NCI-H82 (cell line): ENCODE measurements around the gene XXYLT1.
"Not testable (repeated sequence)": the region's sequence is repeated elsewhere in the genome, so short reads cannot be mapped to it uniquely, and the experiment has no call there.

Experiments used
- DNase-seq: peaks from one replicate; lab custom pipeline; 2025; lab: John Stamatoyannopoulos, UW

The XXYLT1 gene

DNA sequence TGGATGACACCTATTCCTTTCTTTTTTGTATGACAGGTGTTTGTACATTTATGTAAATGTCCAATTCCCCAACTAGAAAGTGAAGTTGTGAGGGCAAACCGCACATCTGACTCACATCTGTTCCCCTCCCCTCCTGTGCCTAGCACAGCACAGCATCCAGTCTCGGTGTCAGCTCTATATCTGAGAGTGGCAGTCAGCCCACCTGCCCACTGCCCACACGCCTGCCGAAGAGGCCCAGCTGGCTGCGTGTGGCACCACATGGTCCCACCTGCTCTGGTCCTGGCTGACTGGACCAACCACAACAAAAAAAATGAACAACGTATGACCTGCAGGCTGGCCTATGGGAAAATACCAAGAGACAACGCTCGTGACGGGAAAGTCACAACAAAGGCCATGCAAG, 62.8 kb downstream of the XXYLT1 start:
- no peak for DNase-seq

DNA sequence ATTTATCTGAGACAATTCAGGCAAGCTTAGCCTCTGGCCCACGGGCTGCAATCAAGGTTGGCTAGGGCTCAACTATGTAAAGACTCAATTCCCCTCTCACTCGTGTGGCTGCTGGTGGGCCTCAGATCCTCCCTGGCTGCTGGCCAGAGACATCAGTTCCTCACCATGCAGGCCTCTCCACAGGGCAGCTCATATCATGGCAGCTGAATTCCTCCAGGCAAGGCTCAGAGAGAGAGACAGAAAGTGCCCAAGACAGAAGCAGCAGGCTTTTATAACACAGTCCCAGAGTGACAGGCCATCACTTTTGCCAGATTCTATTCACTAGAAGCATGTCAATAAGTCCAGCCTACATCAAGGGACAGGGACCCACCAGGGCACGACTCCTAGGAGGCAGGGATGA, 63.2 kb downstream of the XXYLT1 start:
- no peak for DNase-seq

- DNase-seq, result no peak
Observed at GRCh38 chr3:195207056-195207455, 63.9 kb downstream of the XXYLT1 start.

GRCh38 chr3:195204360-195205163, 66.4 kb downstream of the XXYLT1 start:
- DNase-seq, result no peak

DNA sequence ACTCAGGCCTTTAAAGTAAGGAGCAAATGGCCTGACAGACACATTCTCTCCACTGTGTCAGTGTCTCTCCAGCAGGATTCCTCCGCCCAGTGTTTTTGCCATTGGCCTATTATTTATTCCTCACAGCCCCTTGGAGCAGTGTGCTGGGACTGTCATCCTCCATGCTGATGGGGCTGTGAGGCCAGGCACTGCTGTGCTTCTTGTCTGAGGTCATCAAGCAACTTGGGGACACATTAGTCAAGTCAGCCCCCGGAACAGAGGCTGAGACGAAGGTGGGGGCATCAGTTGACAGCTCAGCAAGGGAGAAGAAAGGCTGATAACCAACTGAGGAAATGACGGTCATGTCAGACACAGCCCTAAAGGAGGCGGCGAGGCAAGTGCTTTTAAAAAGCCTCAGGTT, 67.4 kb downstream of the XXYLT1 start:
- DNase-seq, result no peak

DNA sequence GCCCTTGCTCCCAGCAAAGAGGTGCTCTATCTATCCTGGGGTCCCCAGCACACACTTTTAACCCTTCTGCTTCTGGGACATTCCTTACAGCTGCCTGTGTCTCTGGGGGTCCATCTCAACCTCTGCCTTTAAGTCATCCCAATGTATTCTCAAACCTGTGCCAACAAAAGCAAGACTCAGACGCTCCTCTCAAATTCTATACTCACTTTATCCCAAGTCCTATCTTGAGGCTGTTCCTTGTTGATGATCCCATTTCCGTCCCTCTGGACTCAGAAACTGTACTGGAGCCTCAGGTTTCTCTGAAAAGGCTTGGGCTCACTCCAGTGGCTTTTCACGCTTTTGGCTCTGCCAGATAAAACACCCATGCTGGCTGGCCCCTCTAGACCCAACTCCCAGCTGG, 69.7 kb downstream of the XXYLT1 start:
- no peak for DNase-seq

GRCh38 chr3:195200010-195200822, 70.7 kb downstream of the XXYLT1 start:
- no peak for DNase-seq

GRCh38 chr3:195198426-195199346, 72.3 kb downstream of the XXYLT1 start:
- DNase-seq, result no peak

DNA sequence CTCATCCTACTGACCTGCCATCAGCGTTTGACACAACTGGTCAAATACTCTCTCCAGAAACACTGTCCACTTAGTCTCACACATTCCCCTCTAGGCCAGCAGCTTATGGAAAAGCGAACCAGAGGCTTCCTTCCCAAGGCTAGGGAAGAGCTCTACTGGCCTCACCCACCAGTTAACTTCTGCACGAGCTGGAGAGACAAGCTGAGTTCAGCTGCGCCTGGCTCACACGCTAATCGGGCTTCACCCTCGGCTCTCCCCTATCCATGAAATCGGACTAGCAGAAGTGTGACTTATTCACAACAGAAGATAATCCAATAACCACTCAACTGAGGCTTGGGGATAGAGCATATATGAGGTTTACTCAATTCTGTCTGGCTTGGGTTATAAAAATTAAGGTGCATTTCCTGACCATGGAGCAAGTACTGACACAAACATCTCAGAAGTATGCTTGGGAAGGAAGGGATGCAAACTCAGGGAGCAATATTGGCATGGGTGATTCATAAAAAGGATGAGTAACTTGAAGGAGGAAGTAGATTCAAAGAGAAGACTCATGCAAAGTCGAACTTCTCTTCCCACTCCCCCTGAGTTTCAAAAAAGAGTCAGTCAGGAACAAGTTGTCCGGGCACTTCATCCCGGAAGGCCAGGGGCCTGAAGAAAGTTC, 73.1 kb downstream of the XXYLT1 start:
- peak; percentile 92 for DNase-seq

- DNase-seq, result no peak
Observed at GRCh38 chr3:195196266-195196665, 74.7 kb downstream of the XXYLT1 start.

- no peak for DNase-seq
Observed at GRCh38 chr3:195195321-195196209, 75.4 kb downstream of the XXYLT1 start.

DNA sequence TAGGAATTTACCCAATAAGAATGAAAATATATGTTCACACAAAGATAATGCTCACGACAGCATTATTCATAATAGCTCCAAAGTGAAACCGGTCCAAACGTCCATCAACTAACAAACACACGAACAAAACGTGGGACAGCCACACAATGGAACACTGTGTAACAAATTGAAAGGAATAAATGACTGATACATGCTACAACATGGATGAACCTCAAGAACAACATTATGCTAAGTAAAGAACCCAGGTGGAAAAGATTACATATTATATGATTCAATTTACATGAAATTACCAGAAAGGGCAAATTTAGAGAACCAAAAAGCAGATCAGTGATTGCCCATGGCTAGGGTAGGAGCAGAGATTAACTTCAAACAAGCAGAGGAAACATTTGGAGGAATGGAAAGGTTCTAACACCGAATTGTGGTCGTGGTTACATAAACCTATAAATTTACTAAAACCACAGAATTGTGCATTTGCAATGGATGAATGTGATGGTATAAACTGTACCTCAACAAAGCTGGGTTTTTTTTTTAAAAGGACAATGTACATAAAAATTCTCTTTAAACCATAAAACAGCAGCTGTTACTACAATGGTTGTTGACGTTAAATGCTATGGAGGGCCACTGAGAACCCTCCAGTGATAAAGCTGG, 76.3 kb downstream of the XXYLT1 start:
- DNase-seq, result no peak

GRCh38 chr3:195191580-195191979, 79.4 kb downstream of the XXYLT1 start:
- DNase-seq, result no peak

GRCh38 chr3:195189821-195190220, 81.1 kb downstream of the XXYLT1 start:
- DNase-seq, result no peak

DNA sequence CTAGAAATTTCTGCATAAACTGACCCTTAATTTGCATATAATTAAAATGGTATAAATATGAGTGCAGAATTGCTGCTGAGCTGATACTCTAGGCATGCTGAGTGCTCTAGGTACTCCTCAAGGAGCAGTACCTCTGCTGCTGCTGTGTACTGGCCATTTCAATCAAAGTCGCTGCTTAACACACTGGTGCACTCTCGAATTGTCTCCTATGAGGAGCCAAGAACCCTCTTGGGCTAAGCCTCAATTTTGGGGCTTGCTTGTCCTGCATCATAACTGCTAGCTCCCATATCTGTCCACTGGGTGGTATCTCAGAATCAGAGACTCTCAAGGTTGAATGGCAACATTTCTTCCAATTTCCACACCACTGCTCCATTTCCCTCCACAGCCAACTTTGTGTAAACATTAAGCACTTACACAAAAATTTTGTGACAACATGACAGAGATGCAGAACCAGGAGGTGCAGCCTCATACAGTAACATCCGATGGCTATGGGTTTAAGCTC, 82.5 kb downstream of the XXYLT1 start:
- DNase-seq, result no peak

- DNase-seq, result no peak
Observed at GRCh38 chr3:195187609-195188425, 83.1 kb downstream of the XXYLT1 start.

DNA sequence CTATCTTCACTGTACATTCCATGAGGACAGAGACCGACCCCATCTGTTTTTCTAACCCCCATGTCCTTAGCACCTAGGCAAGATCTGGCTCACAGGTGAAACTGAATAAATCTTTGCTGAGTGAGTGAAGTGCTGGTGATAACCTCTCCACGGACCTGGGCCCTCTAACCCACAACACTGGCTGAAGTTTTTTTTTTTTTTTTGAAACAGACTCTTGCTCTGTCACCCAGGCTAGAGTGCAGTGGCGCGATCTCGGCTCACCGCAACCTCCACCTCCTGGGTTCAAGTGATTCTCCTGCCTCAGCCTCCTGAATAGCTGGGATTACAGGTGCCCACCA, 84.3 kb downstream of the XXYLT1 start:
- not testable (repeated sequence) for DNase-seq

DNA sequence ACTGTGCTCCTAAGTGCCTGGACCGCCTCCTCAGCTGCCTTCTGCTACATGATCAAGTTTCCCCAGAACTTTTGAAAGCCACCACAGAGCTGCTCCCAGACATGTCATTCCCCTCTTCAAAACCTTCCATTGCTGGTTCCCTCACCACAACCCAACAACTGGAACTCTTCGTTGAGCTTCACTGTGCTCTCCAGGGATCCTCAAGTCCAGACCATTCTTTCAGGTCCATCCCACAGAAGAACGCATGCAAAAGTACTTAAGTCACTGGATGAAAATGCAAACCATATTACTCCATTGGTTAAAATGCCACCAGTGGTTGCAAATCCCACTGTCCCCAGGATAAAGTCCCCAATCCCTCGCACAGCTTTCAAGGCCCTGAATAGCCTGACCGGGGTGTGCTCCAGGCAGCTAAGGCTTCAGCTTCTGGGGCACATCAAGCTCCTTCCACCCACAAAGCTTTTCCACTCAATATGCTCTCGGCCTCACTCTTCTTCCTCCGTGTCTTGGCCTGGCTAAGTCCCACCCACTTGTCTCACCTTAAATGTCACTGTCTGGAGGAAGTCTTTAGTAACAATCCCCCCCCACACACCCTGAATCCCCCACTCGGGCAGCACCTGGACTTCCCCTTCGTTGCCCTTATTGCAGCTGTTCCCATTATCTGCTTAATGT, 84.8 kb downstream of the XXYLT1 start:
- DNase-seq, result peak; percentile 49

DNA sequence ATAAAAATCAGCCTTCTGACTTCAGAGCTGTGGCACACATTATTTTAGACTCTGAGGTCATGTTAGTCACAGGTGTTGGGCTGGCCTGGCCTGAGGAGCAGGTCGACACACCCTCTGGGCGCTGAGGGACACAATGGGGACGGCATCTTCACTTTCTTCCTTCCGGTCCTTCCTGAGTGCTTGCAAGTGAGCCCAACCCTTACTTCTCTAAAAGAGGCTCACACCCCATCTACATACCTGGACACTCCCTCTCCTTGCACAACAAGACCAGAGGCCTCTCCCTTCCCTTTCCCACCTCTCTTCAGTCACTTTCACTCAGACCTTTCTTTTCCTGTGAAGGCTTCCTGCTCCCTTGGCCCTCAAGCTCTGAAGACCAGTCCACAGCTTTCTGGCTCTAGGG, 85.4 kb downstream of the XXYLT1 start:
- no peak for DNase-seq
